K562 (cell line): ENCODE data around the gene SH3TC1. TPM values are rescaled to one million over a fixed set of nuclear protein-coding genes. Genes with fewer than 3 reads are reported as not detected.

Experiments used
- ATAC-seq: fragments of 200-7000 bp; cut with Tn5 transposase; 3 replicates; pipeline ENCODE4 v1.9.1; 2020; ENCODE audit warnings: moderate library complexity
- BruUV-seq: library from RNA; stranded (reverse); fragments of 400-500 nt; replicated peaks from 2 replicates; lab custom pipeline; 2021; lab: Mats Ljungman, UMichigan
- CTCF ChIA-PET: fragments of 300-600 bp; formaldehyde crosslinking; extraction: SDS; loops from one replicate; lab custom pipeline; 2021; ENCODE audit warnings: low intra/inter-chr PET ratio; lab: Yijun Ruan, JAX
- POLR2A ChIA-PET: fragments of 300-600, 350-650 bp; sonication (Branson Sonifier 250); formaldehyde crosslinking; extraction: SDS; loops from one replicate; lab custom pipeline; 2021; ENCODE audit warnings: antibody characterized with exemption, inconsistent platforms; lab: Yijun Ruan, JAX
- DNase-seq, 4 experiments: peaks; one replicate each; pipeline versions ENCODE4 v3.0.0 to v3.0.0-alpha.2; 2011 to 2018; ENCODE audit warnings: low spot score in 3 of 4, mixed read lengths in 3 of 4; ENCODE audit errors: extremely low read depth in 1 of 4
- FAIRE-seq: peaks from 2 replicates; lab custom pipeline; 2011; peaks lifted over from hg19 to GRCh38; lab: Jason Lieb, UNC
- H2AFZ ChIP-seq: 2 replicates; pipeline ENCODE4 v1.6.0; 2011; ENCODE audit warnings: low read depth, low read length, control low read depth, inconsistent platforms
- H3K27ac ChIP-seq: fragments of 200-600 bp; 3 replicates; pipeline ENCODE4 v1.8.0; 2011; ENCODE audit warnings: low read depth, mild to moderate bottlenecking, control low read depth, inconsistent platforms, low read length, moderate library complexity, mixed read lengths; ENCODE audit errors: extremely low read depth
- H3K27me3 ChIP-seq, 2 experiments: fragments of 300-600 bp in 1 of 2; 2 replicates in 1 of 2; 3 replicates in 1 of 2; pipeline versions ENCODE4 v1.6.0 to v1.8.0; 2011; ENCODE audit warnings: inconsistent platforms in 2 of 2, low read length in 2 of 2, mild to moderate bottlenecking in 1 of 2, mixed read lengths in 1 of 2, moderate library complexity in 1 of 2; ENCODE audit not compliant: control insufficient read depth in 2 of 2, insufficient read depth in 2 of 2
- H3K36me3 ChIP-seq: fragments of 300-600 bp; 3 replicates; pipeline ENCODE4 v1.8.0; 2011; ENCODE audit warnings: mild to moderate bottlenecking, low read length, inconsistent platforms; ENCODE audit not compliant: control insufficient read depth, insufficient read depth
- H3K4me1 ChIP-seq, 2 experiments: fragments of 200-600 bp in 1 of 2; replicated peaks in 1 of 2; 2 replicates in 1 of 2; 3 replicates in 1 of 2; pipeline versions ENCODE4 v1.5.1 to v1.8.0; 2011; ENCODE audit warnings: inconsistent platforms in 2 of 2, low read length in 2 of 2, mild to moderate bottlenecking in 1 of 2, mixed read lengths in 1 of 2, moderate library complexity in 1 of 2; ENCODE audit not compliant: control insufficient read depth in 2 of 2, insufficient read depth in 2 of 2
- H3K4me2 ChIP-seq: 2 replicates; pipeline ENCODE4 v1.6.1; 2011; ENCODE audit warnings: low read length, control low read depth, inconsistent platforms, mixed read lengths; ENCODE audit not compliant: insufficient read depth
- H3K4me3 ChIP-seq: fragments of 200-600 bp; sonication (generic), shearing (Covaris generic); 2 replicates; pipeline ENCODE4 v1.5.1; 2016; ENCODE audit warnings: control low read depth, inconsistent platforms
- H3K79me2 ChIP-seq: fragments of 200-600 bp; 3 replicates; pipeline ENCODE4 v1.8.0; 2011; ENCODE audit warnings: low read length, inconsistent platforms; ENCODE audit not compliant: control insufficient read depth, insufficient read depth
- H3K9ac ChIP-seq, 2 experiments: 2 replicates each; pipeline versions ENCODE4 v1.6.0 to v1.6.1; 2011; ENCODE audit warnings: low read depth in 2 of 2, low read length in 2 of 2, control low read depth in 1 of 2, inconsistent platforms in 1 of 2, mild to moderate bottlenecking in 1 of 2, mixed read lengths in 1 of 2; ENCODE audit not compliant: insufficient read depth in 1 of 2
- H3K9me1 ChIP-seq: one replicate; pipeline ENCODE4 v1.6.0; 2011; ENCODE audit warnings: inconsistent platforms, mild to moderate bottlenecking, low read length, moderate library complexity; ENCODE audit not compliant: control insufficient read depth, insufficient read depth
- H3K9me3 ChIP-seq: replicated peaks from 2 replicates; pipeline ENCODE4 v1.5.1; 2011; ENCODE audit warnings: low read depth, low read length, inconsistent platforms; ENCODE audit not compliant: control insufficient read depth, insufficient read depth
- H4K20me1 ChIP-seq: replicated peaks from 2 replicates; pipeline ENCODE4 v1.6.1; 2011; ENCODE audit warnings: low read length, inconsistent platforms, mixed read lengths; ENCODE audit not compliant: control insufficient read depth, insufficient read depth
- DDX20 ChIP-seq: fragments of 450-650 bp; IDR thresholded peaks from 2 replicates; pipeline ENCODE4 v1.6.1; 2016; ENCODE audit warnings: missing genetic modification characterization, low read depth, mild to moderate bottlenecking, missing compliant biosample characterization, moderate library complexity
- GTF2F1 ChIP-seq: IDR thresholded peaks from 2 replicates; pipeline ENCODE4 v1.6.1; 2011; ENCODE audit warnings: low read depth, low read length, improper control_type of control experiment
- MECOM ChIP-seq: fragments of 250-450 bp; sonication (Bioruptor Pico); IDR thresholded peaks from 2 replicates; pipeline ENCODE4 v1.8.0; 2022; ENCODE audit warnings: inconsistent platforms
- ZFP36 ChIP-seq: fragments of 150-350 bp; IDR thresholded peaks from 2 replicates; pipeline ENCODE4 v1.6.1; 2018; ENCODE audit warnings: low read length, low read depth; ENCODE audit not compliant: partially characterized antibody
- ZNF274 ChIP-seq: IDR thresholded peaks from 2 replicates; pipeline ENCODE4 v1.6.1; 2011; ENCODE audit warnings: low read depth, mild to moderate bottlenecking, low read length, moderate library complexity, borderline replicate concordance
- ZNF592 ChIP-seq: fragments of 450-650 bp; IDR thresholded peaks from 2 replicates; pipeline ENCODE4 v1.6.1; 2017; ENCODE audit warnings: antibody characterized with exemption, mild to moderate bottlenecking
- ZSCAN32 ChIP-seq: fragments of 450-650 bp; formaldehyde crosslinking; IDR thresholded peaks from 2 replicates; pipeline ENCODE4 v1.4.0; 2020; ENCODE audit warnings: mild to moderate bottlenecking, moderate library complexity
- WGBS: fragments of 100-300 bp; shearing (Covaris generic); methylation state at CpG from one replicate; pipeline ENCODE4 v1.1.6; 2016; ENCODE audit warnings: low coverage, mixed read lengths; ENCODE audit not compliant: insufficient coverage; ENCODE audit errors: missing lambda C conversion rate; 5-methylcytosine and 5-hydroxymethylcytosine counted together
- in situ Hi-C: fragments of 300-500 bp; cut with MboI; formaldehyde crosslinking; loops from 4 replicates; pipeline ENCODE4 v1.15.0; 2018; ENCODE audit warnings: inconsistent platforms, mixed read lengths
- intact Hi-C: fragments of 100-400 bp; cut with micrococcal nuclease; formaldehyde crosslinking; loops from 2 replicates; pipeline ENCODE4 v1.14.2; 2022
- polyA plus RNA-seq, 8 experiments: library from polyadenylated mRNA; depleted of rRNA in 4 of 8; stranded (reverse) in 5 of 8; unstranded in 3 of 8; fragments of >200 nt; fragmentation: Nextera tagmentation in 2 of 8; fragmentation: Illumina TruSeq in 1 of 8; extraction: Ambion mirVana in 2 of 8; extraction: Trizol in 1 of 8; gene quantifications; 2 replicates each; pipeline versions ENCODE4 v1.2.1 to v1.2.3, GENCODE V29; 2011 to 2014; ENCODE audit warnings: inconsistent platforms in 1 of 8, missing spikeins in 1 of 8
- total RNA-seq, 7 experiments: library from RNA; depleted of rRNA in 6 of 7; stranded (reverse); fragments of >200 nt in 6 of 7; fragmentation: Illumina TruSeq in 2 of 7; extraction: Trizol in 2 of 7; gene quantifications; 2 replicates each; pipeline versions ENCODE4 v1.2.1 to v1.2.3, GENCODE V29; 2011 to 2021; ENCODE audit warnings: low replicate concordance in 1 of 7
- TF ChIP-seq, protein P1 (sequence below): sonication (generic); formaldehyde crosslinking; IDR thresholded peaks from 2 replicates; pipeline ENCODE4 v1.8.1; 2023; ENCODE audit warnings: mild to moderate bottlenecking, missing genetic modification reagents
- TF ChIP-seq, protein P2 (sequence below): conservative IDR thresholded peaks from 2 replicates; pipeline ENCODE4 v1.6.1; 2011; ENCODE audit warnings: low read depth, mild to moderate bottlenecking, low read length; ENCODE audit not compliant: control insufficient read depth
- TF ChIP-seq, protein P3 (sequence below): sonication (generic); formaldehyde crosslinking; IDR thresholded peaks from 2 replicates; pipeline ENCODE4 v1.5.0; 2020; ENCODE audit warnings: missing genetic modification reagents

The SH3TC1 gene
- total and polyA plus RNA-seq, 9 of the 15 experiments (the other 6 are each of a cell fraction or from before 2014, with no cell fraction given): 0.04 to 2.1 (median 0.48) TPM; not detected in 1

DNA sequence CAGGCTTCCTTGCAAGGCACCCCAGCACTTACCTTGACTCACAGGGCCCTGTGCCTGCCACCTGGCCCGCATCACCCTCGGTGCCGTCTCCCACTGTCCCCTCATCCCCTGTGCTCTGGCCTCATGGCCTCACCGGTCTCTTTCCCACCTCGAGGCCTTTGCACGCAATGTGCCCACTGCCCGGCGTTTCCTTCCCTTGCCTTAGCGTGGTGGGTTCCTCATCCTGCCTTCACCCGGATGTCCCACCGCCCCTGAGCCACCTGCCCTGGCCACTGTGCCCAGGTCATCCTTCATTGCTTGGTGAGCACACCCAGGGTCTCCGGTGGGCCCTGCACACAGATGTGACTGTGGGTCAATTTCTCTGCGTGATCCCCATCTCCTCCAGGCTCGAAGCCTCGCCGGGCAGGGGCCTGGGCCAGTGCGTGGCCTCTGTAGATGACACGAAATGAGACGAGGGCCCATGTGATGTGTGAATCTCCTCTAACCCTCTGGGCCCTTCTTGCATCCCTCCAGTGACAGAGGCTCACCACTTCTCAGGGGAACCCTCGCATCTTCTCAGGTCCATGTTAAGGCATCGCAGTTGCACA, 75.1 kb downstream of the SH3TC1 start:
- H4K20me1 ChIP-seq: no peaks in the 10 kb centered on the region
- H3K9me1 ChIP-seq: no peaks in the 10 kb centered on the region
- BruUV-seq: no TSS peak
- H3K27ac ChIP-seq: no peak overlapping the region
- DNase-seq (no peak), FAIRE-seq (no peak), ATAC-seq (no peak)
- intact Hi-C loops: loop anchor here (2.0 kb wide), 1 partner anchor 129 kb away; no protein-coding TSS in a partner anchor
- 3% methylated on average over 21 of the region's 21 CpGs for WGBS
- no peaks in the 10 kb centered on the region for H3K36me3 ChIP-seq
- no peak overlapping the region for H3K9ac ChIP-seq
- H3K4me3 ChIP-seq: no peak overlapping the region
- H3K9me3 ChIP-seq: no peaks in the 10 kb centered on the region
- H3K4me1 ChIP-seq: peaks cover 0 to 27% of the 10 kb centered on the region in 2 experiments; a peak in 2 of 5 replicates
- in situ Hi-C loops: no loop called here
- H2AFZ ChIP-seq: no peak overlapping the region
- TF ChIP-seq ZNF274 (no peak), GTF2F1 (no peak), MECOM (no peak), ZSCAN32 (no peak), ZNF592 (no peak), ZFP36 (no peak), DDX20 (tag) (no peak)
- TF ChIP-seq, protein P1, sequence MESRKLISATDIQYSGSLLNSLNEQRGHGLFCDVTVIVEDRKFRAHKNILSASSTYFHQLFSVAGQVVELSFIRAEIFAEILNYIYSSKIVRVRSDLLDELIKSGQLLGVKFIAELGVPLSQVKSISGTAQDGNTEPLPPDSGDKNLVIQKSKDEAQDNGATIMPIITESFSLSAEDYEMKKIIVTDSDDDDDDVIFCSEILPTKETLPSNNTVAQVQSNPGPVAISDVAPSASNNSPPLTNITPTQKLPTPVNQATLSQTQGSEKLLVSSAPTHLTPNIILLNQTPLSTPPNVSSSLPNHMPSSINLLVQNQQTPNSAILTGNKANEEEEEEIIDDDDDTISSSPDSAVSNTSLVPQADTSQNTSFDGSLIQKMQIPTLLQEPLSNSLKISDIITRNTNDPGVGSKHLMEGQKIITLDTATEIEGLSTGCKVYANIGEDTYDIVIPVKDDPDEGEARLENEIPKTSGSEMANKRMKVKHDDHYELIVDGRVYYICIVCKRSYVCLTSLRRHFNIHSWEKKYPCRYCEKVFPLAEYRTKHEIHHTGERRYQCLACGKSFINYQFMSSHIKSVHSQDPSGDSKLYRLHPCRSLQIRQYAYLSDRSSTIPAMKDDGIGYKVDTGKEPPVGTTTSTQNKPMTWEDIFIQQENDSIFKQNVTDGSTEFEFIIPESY (CRISPR knock-in tag): no peak
- TF ChIP-seq, protein P2, sequence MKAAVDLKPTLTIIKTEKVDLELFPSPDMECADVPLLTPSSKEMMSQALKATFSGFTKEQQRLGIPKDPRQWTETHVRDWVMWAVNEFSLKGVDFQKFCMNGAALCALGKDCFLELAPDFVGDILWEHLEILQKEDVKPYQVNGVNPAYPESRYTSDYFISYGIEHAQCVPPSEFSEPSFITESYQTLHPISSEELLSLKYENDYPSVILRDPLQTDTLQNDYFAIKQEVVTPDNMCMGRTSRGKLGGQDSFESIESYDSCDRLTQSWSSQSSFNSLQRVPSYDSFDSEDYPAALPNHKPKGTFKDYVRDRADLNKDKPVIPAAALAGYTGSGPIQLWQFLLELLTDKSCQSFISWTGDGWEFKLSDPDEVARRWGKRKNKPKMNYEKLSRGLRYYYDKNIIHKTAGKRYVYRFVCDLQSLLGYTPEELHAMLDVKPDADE: no peak
- TF ChIP-seq, protein P3, sequence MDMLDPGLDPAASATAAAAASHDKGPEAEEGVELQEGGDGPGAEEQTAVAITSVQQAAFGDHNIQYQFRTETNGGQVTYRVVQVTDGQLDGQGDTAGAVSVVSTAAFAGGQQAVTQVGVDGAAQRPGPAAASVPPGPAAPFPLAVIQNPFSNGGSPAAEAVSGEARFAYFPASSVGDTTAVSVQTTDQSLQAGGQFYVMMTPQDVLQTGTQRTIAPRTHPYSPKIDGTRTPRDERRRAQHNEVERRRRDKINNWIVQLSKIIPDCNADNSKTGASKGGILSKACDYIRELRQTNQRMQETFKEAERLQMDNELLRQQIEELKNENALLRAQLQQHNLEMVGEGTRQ: no peak
- POLR2A ChIA-PET: no interaction called here
- H3K79me2 ChIP-seq: no peaks in the 10 kb centered on the region
- CTCF ChIA-PET: interaction anchor here (2.2 kb wide), 1 partner anchor 129 kb away, joined by 10 read pairs; no protein-coding TSS in a partner anchor
- H3K27me3 ChIP-seq: peaks cover 0 to 55% of the 10 kb centered on the region in 2 experiments
- no peak overlapping the region for H3K4me2 ChIP-seq
